ENCODE measurements around the gene FAM222B. TPM values are rescaled to one million over a fixed set of nuclear protein-coding genes. Genes with fewer than 3 reads are reported as not detected.
A peak's percentile ranks its signal among the peaks of the same experiment; 100 is the strongest.
"Not testable (repeated sequence)": the region's sequence is repeated elsewhere in the genome, so short reads cannot be mapped to it uniquely, and the experiment has no call there.

The FAM222B gene
- total RNA-seq, 4 donors from 2014 or later, result 10.7 to 18.0 (median 12.0) TPM

- H3K4me3 ChIP-seq (ENCODE audit: low read depth, poor library complexity, severe bottlenecking), result no peak overlapping the region
- DNase-seq (ENCODE audit: low spot score in 2 of 2), result no peak
- WGBS, 2 donors, result 87 to 93% methylated on average over 1 of the region's 1 CpG
- no peak for TF ChIP-seq POLR2A (IDR thresholded peaks at IDR 0.05)
- no peak for TF ChIP-seq CTCF (IDR thresholded peaks at IDR 0.05)
- intact Hi-C loops (cut with DNase I; ENCODE audit: low total_unique reads), result no loop called here
These were observed 32.2 kb downstream of the FAM222B start for GRCh38 chr17:28810437-28810836.

GRCh38 chr17:28807925-28808634 is 34.5 kb downstream of the FAM222B start:
- intact Hi-C loops (cut with DNase I; ENCODE audit: low total_unique reads), result no loop called here
- WGBS, 2 donors, result 0 to 6% methylated on average over 2 of the region's 2 CpGs
- DNase-seq (ENCODE audit: low spot score in 2 of 2), result peak in 1 of 2 donors; percentile 32
- H3K4me3 ChIP-seq (ENCODE audit: low read depth, poor library complexity, severe bottlenecking), result no peak overlapping the region
- TF ChIP-seq CTCF (IDR thresholded peaks at IDR 0.05), result no peak
- TF ChIP-seq POLR2A (IDR thresholded peaks at IDR 0.05), result no peak

- H3K4me3 ChIP-seq (ENCODE audit: low read depth, poor library complexity, severe bottlenecking), result no peak overlapping the region
- DNase-seq (ENCODE audit: low spot score in 2 of 2), result peak in 1 of 2 donors; percentile 8
- 37 to 50% methylated on average over 2 of the region's 2 CpGs for WGBS, 2 donors
- TF ChIP-seq POLR2A (IDR thresholded peaks at IDR 0.05) (no peak), CTCF (IDR thresholded peaks at IDR 0.05) (no peak)
- intact Hi-C loops (cut with DNase I; ENCODE audit: low total_unique reads), result no loop called here
These were observed 46.5 kb downstream of the FAM222B start for GRCh38 chr17:28796062-28796461.

GRCh38 chr17:28794846-28795441 is 47.6 kb downstream of the FAM222B start:
- 92 to 94% methylated on average over 14 of the region's 14 CpGs for WGBS, 2 donors
- DNase-seq (ENCODE audit: low spot score in 2 of 2), result peak in 1 of 2 donors; percentile 43
- H3K4me3 ChIP-seq (ENCODE audit: low read depth, poor library complexity, severe bottlenecking); intact Hi-C loops (cut with DNase I; ENCODE audit: low total_unique reads): not testable (repeated sequence)

- intact Hi-C loops (cut with DNase I; ENCODE audit: low total_unique reads), result no loop called here
- WGBS, 2 donors, result 74 to 79% methylated on average over 2 of the region's 2 CpGs
- no peak overlapping the region for H3K4me3 ChIP-seq (ENCODE audit: low read depth, poor library complexity, severe bottlenecking)
- TF ChIP-seq POLR2A (IDR thresholded peaks at IDR 0.05) (no peak), CTCF (IDR thresholded peaks at IDR 0.05) (no peak)
- DNase-seq (ENCODE audit: low spot score in 2 of 2), result peak in 1 of 2 donors; percentile 4
These were observed 49.5 kb downstream of the FAM222B start for GRCh38 chr17:28792877-28793661.

- TF ChIP-seq POLR2A (IDR thresholded peaks at IDR 0.05) (no peak), CTCF (IDR thresholded peaks at IDR 0.05) (no peak)
- no peak for DNase-seq (ENCODE audit: low spot score in 2 of 2)
- 96 to 98% methylated on average over 4 of the region's 4 CpGs for WGBS, 2 donors
- intact Hi-C loops (cut with DNase I; ENCODE audit: low total_unique reads), result no loop called here
- H3K4me3 ChIP-seq (ENCODE audit: low read depth, poor library complexity, severe bottlenecking), result no peak overlapping the region
These were observed 54.5 kb downstream of the FAM222B start for GRCh38 chr17:28788100-28788499.
